Measurements from ENCODE around the gene HRNR. TPM values are rescaled to one million over a fixed set of nuclear protein-coding genes. Genes with fewer than 3 reads are reported as not detected.
"Not testable (repeated sequence)": the region's sequence is repeated elsewhere in the genome, so short reads cannot be mapped to it uniquely, and the experiment has no call there.

HRNR gene
- total RNA-seq, 2 donors from 2014 or later, result not detected

DNA sequence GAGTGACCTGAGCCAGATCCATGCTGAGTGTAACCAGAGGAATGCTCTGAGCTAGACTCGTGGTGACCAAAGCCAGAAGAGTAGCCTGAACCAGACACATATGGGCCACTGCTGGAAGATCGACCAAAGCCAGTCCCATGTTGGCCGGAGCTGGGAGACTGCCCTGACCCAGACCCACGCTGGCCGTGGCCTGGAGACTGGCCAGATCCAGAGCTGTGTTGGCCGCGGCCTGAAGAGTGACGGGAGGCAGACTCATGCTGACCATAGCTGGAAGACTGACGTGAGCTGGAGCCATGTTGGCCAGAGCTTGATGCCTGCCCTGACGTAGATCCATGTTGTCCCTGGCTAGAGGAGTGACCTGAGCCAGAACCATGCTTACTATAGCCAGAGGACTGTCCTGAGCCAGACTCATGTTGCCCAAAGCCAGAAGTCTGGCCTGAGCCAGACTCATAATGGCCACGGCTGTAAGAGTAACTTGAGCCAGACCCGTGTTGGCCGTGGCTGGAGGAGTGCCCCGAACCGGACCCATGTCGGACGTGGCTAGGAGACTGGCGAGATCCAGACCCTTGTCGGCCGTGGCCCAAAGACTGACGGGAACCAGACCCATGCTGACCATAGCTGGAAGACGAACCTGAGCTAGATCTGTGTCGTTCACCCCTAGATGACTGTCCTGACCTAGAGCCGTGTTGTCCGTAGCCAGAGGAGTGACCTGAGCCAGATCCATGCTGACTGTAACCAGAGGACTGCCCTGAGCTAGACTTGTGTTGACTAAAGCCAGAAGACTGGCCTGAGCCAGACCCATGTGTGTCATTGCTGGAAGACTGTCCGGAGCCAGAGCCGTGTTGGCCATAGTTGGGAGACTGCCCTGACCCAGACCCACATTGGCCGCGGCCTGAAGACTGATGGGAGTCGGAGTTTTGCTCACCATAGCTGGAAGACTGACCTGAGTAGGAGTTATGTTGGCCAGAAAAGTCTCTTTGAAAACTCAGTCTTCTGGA, 3.5 kb downstream of the HRNR start:
- 87% methylated on average over 6 to 30 of the region's 30 CpGs for WGBS, 2 donors
- Histone ChIP-seq H3K4me1 (no peaks in the 10 kb centered on the region), H3K27ac (no peak overlapping the region), H3K36me3 (replicated peaks in 1 of 2; ENCODE audit: insufficient read depth in 1 of 2, low read depth in 2 of 2) (no peaks in the 10 kb centered on the region), H3K9me3 (peaks cover 0 to 9% (median 0%) of the 10 kb centered on the region in 3 donors), H3K4me3 (no peak overlapping the region), H3K27me3 (no peaks in the 10 kb centered on the region)
- no peak for DNase-seq
- TF ChIP-seq POLR2A (IDR thresholded peaks at IDR 0.05), result no peak
- TF ChIP-seq, protein P1, sequence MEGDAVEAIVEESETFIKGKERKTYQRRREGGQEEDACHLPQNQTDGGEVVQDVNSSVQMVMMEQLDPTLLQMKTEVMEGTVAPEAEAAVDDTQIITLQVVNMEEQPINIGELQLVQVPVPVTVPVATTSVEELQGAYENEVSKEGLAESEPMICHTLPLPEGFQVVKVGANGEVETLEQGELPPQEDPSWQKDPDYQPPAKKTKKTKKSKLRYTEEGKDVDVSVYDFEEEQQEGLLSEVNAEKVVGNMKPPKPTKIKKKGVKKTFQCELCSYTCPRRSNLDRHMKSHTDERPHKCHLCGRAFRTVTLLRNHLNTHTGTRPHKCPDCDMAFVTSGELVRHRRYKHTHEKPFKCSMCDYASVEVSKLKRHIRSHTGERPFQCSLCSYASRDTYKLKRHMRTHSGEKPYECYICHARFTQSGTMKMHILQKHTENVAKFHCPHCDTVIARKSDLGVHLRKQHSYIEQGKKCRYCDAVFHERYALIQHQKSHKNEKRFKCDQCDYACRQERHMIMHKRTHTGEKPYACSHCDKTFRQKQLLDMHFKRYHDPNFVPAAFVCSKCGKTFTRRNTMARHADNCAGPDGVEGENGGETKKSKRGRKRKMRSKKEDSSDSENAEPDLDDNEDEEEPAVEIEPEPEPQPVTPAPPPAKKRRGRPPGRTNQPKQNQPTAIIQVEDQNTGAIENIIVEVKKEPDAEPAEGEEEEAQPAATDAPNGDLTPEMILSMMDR (IDR thresholded peaks at IDR 0.05), result no peak
- ATAC-seq, result no peak
- intact Hi-C loops (cut with DNase I), result no loop called here

GRCh38 chr1:152219438-152219837, 4.6 kb downstream of the HRNR start:
- H3K27ac ChIP-seq; H3K4me3 ChIP-seq; H3K36me3 ChIP-seq (replicated peaks in 1 of 2; ENCODE audit: insufficient read depth in 1 of 2, low read depth in 2 of 2); H3K4me1 ChIP-seq; DNase-seq; H3K9me3 ChIP-seq; H3K27me3 ChIP-seq; ATAC-seq; intact Hi-C loops (cut with DNase I): not testable (repeated sequence)
- WGBS, 2 donors, result 82 to 83% methylated on average over 10 to 14 of the region's 14 CpGs

DNA sequence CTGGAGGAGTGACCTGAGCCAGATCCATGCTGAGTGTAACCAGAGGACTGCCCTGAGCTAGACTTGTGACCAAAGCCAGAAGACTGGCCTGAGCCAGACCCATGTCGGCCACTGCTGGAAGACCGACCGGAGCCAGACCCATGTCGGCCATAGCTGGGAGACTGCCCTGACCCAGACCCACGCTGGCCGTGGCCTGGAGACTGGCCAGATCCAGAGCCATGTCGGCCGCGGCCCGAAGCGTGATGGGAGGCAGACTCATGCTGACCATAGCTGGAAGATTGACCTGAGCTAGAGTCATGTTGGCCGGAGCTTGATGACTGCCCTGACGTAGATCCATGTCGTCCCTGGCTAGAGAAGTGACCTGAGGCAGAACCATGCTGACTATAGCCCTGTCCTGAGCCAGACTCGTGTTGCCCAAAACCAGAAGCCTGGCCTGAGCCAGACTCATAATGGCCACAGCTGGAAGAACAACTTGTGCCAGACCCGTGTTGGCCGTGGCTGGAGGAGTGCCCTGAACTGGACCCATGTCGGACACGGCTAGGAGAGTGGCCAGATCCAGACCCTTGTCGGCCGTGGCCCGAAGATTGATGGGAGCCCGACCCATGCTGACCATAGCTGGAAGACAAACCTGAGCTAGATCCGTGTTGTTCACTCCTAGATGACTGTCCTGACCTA, 5.1 kb downstream of the HRNR start:
- no peak for ATAC-seq
- peaks cover 0 to 9% (median 0%) of the 10 kb centered on the region in 3 donors for H3K9me3 ChIP-seq
- 89% methylated on average over 24 of the region's 24 CpGs; no CpG with 5 or more reads in 1 of the 2 donors for WGBS, 2 donors
- no peaks in the 10 kb centered on the region for H3K36me3 ChIP-seq (replicated peaks in 1 of 2; ENCODE audit: insufficient read depth in 1 of 2, low read depth in 2 of 2)
- intact Hi-C loops (cut with DNase I), result no loop called here
- no peak overlapping the region for H3K27ac ChIP-seq
- H3K4me1 ChIP-seq, result no peaks in the 10 kb centered on the region
- no peak overlapping the region for H3K4me3 ChIP-seq
- DNase-seq, result no peak
- no peak for TF ChIP-seq POLR2A (IDR thresholded peaks at IDR 0.05)
- TF ChIP-seq, protein P1 (IDR thresholded peaks at IDR 0.05), result no peak
- H3K27me3 ChIP-seq, result no peaks in the 10 kb centered on the region

GRCh38 chr1:152215604-152216003, 8.4 kb downstream of the HRNR start:
- H3K4me1 ChIP-seq; ATAC-seq; H3K9me3 ChIP-seq; H3K4me3 ChIP-seq; intact Hi-C loops (cut with DNase I); H3K27me3 ChIP-seq; DNase-seq; H3K36me3 ChIP-seq (replicated peaks in 1 of 2; ENCODE audit: insufficient read depth in 1 of 2, low read depth in 2 of 2); H3K27ac ChIP-seq: not testable (repeated sequence)
- WGBS, 2 donors, result 75 to 82% methylated on average over 3 to 13 of the region's 13 CpGs

- ATAC-seq; H3K4me3 ChIP-seq; intact Hi-C loops (cut with DNase I); DNase-seq; H3K27ac ChIP-seq; H3K4me1 ChIP-seq; H3K9me3 ChIP-seq; H3K36me3 ChIP-seq (replicated peaks in 1 of 2; ENCODE audit: insufficient read depth in 1 of 2, low read depth in 2 of 2); H3K27me3 ChIP-seq: not testable (repeated sequence)
- WGBS, 2 donors, result no CpG with 5 or more reads among the region's 21 CpGs
Measured at GRCh38 chr1:152214911-152215310, 9.1 kb downstream of the HRNR start.

GRCh38 chr1:152198982-152199381, 25.0 kb downstream of the HRNR start:
- Histone ChIP-seq H3K27ac (no peak overlapping the region), H3K4me3 (no peak overlapping the region), H3K36me3 (replicated peaks in 1 of 2; ENCODE audit: insufficient read depth in 1 of 2, low read depth in 2 of 2) (no peaks in the 10 kb centered on the region), H3K4me1 (no peaks in the 10 kb centered on the region), H3K9me3 (no peaks in the 10 kb centered on the region), H3K27me3 (no peaks in the 10 kb centered on the region)
- no peak for TF ChIP-seq POLR2A (IDR thresholded peaks at IDR 0.05)
- TF ChIP-seq, protein P1 (IDR thresholded peaks at IDR 0.05), result no peak
- intact Hi-C loops (cut with DNase I), result no loop called here
- DNase-seq (no peak), ATAC-seq (no peak)

Measured in body of pancreas (tissue), 4 donors.